Measurements from ENCODE around the gene PACS2. TPM values are rescaled to one million over a fixed set of nuclear protein-coding genes. Genes with fewer than 3 reads are reported as not detected.

PACS2 gene
- total and polyA plus RNA-seq, 4 donors, result 5.1 to 21.9 (median 9.8) TPM

DNA sequence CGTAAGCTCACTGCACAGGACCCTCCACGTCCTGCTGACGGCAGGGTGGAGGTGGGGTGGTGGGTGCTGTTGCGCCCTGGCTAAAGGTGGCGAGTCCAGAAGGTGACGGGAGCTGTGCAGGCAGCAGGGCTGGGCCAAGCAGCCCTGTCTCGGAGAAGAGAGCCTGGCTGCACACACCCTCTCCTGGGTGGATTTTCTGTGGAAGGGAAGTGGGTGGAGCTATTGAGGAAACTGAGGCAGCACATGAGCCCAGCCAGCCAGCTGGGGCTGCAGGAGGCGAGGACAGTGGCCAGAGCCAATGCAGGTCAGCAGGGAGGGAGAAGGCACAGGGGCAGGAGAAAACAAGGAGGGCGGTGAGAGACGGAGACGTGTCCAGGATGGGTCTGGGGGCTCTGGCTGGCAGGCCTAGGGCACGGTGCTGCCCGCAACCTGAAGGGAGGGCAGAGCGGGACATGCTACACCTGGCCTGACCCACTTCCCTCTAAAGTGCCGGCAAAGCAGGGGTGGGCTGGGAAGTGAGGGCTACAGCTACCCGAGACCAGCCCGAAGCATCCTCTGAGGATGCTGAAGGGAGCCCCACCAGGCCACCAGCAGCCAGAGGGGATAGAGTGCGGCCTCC lies 45.7 kb upstream of the PACS2 start:
- Histone ChIP-seq H3K27ac (ENCODE audit: low read depth in 1 of 2, low read length in 2 of 2) (no peak overlapping the region), H3K4me1 (ENCODE audit: control insufficient read depth in 4 of 4, insufficient read depth in 4 of 4, low read length in 3 of 4) (no peaks in the 10 kb centered on the region), H3K4me3 (ENCODE audit: low read depth in 1 of 3, low read length in 3 of 3) (no peak overlapping the region), H3K27me3 (ENCODE audit: control insufficient read depth in 4 of 4, insufficient read depth in 4 of 4, low read length in 3 of 4) (no peaks in the 10 kb centered on the region), H3K9ac (ENCODE audit: low read depth in 1 of 2, low read length in 2 of 2) (no peak overlapping the region), H3K9me3 (ENCODE audit: control insufficient read depth in 4 of 4, low read length in 3 of 4) (no peaks in the 10 kb centered on the region), H3K36me3 (ENCODE audit: control insufficient read depth in 4 of 4, insufficient read depth in 3 of 4, low read depth in 1 of 4, low read length in 3 of 4) (peaks cover 0 to 6% (median 1%) of the 10 kb centered on the region in 4 donors)
- DNase-seq (ENCODE audit: low spot score), result no peak
- TF ChIP-seq RAD21 (IDR thresholded peaks at IDR 0.05) (no peak), HNF4G (IDR thresholded peaks at IDR 0.05) (no peak), NR2F2 (IDR thresholded peaks at IDR 0.05) (no peak), GABPA (IDR thresholded peaks at IDR 0.05 in 1 of 2, conservative IDR thresholded peaks at IDR 0.05 in 1 of 2) (no peak), FOXA1 (IDR thresholded peaks at IDR 0.05) (no peak), TAF1 (conservative IDR thresholded peaks at IDR 0.05) (no peak), JUND (IDR thresholded peaks at IDR 0.05) (no peak)
- TF ChIP-seq, protein P1, sequence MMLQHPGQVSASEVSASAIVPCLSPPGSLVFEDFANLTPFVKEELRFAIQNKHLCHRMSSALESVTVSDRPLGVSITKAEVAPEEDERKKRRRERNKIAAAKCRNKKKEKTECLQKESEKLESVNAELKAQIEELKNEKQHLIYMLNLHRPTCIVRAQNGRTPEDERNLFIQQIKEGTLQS (IDR thresholded peaks at IDR 0.05), result no peak
- TF ChIP-seq, protein P2, sequence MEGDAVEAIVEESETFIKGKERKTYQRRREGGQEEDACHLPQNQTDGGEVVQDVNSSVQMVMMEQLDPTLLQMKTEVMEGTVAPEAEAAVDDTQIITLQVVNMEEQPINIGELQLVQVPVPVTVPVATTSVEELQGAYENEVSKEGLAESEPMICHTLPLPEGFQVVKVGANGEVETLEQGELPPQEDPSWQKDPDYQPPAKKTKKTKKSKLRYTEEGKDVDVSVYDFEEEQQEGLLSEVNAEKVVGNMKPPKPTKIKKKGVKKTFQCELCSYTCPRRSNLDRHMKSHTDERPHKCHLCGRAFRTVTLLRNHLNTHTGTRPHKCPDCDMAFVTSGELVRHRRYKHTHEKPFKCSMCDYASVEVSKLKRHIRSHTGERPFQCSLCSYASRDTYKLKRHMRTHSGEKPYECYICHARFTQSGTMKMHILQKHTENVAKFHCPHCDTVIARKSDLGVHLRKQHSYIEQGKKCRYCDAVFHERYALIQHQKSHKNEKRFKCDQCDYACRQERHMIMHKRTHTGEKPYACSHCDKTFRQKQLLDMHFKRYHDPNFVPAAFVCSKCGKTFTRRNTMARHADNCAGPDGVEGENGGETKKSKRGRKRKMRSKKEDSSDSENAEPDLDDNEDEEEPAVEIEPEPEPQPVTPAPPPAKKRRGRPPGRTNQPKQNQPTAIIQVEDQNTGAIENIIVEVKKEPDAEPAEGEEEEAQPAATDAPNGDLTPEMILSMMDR (IDR thresholded peaks at IDR 0.05; ENCODE audit: low read depth, low read length, missing input control), result no peak
- TF ChIP-seq, protein P3, sequence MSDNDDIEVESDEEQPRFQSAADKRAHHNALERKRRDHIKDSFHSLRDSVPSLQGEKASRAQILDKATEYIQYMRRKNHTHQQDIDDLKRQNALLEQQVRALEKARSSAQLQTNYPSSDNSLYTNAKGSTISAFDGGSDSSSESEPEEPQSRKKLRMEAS (IDR thresholded peaks at IDR 0.05), result no peak
- TF ChIP-seq, protein P4, sequence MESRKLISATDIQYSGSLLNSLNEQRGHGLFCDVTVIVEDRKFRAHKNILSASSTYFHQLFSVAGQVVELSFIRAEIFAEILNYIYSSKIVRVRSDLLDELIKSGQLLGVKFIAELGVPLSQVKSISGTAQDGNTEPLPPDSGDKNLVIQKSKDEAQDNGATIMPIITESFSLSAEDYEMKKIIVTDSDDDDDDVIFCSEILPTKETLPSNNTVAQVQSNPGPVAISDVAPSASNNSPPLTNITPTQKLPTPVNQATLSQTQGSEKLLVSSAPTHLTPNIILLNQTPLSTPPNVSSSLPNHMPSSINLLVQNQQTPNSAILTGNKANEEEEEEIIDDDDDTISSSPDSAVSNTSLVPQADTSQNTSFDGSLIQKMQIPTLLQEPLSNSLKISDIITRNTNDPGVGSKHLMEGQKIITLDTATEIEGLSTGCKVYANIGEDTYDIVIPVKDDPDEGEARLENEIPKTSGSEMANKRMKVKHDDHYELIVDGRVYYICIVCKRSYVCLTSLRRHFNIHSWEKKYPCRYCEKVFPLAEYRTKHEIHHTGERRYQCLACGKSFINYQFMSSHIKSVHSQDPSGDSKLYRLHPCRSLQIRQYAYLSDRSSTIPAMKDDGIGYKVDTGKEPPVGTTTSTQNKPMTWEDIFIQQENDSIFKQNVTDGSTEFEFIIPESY (IDR thresholded peaks at IDR 0.05), result no peak
- 93% methylated on average over 18 of the region's 18 CpGs for WGBS

DNA sequence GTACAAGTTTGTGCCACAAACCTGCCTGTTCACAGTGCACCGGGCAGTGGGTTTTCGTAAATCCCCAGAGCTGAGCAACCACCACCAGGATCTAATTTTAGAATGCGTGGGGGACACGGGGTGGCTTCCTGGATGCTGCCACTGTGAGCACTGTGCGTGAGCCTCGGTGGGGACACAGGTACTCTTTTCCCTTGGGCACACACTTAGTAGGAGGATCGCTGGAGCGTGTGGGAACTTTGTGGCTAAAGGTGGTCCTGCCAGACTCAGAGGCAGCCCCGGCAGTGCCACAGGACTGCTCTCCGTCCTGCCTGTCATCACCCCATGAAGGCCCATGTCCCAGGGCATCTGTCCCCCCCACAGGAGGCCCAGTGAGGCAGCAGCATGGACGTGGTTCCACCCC lies 45.1 kb upstream of the PACS2 start:
- no peak overlapping the region for H3K9ac ChIP-seq (ENCODE audit: low read depth in 1 of 2, low read length in 2 of 2)
- DNase-seq (ENCODE audit: low spot score), result no peak
- no peaks in the 10 kb centered on the region for H3K27me3 ChIP-seq (ENCODE audit: control insufficient read depth in 4 of 4, insufficient read depth in 4 of 4, low read length in 3 of 4)
- peaks cover 0 to 6% (median 1%) of the 10 kb centered on the region in 4 donors for H3K36me3 ChIP-seq (ENCODE audit: control insufficient read depth in 4 of 4, insufficient read depth in 3 of 4, low read depth in 1 of 4, low read length in 3 of 4)
- WGBS, result 93% methylated on average over 11 of the region's 11 CpGs
- H3K4me1 ChIP-seq (ENCODE audit: control insufficient read depth in 4 of 4, insufficient read depth in 4 of 4, low read length in 3 of 4), result peaks cover 0 to 2% (median under 1%) of the 10 kb centered on the region in 4 donors
- no peak for TF ChIP-seq GABPA (IDR thresholded peaks at IDR 0.05 in 1 of 2, conservative IDR thresholded peaks at IDR 0.05 in 1 of 2)
- no peak for TF ChIP-seq FOXA2 (IDR thresholded peaks at IDR 0.05)
- TF ChIP-seq, protein P4 (IDR thresholded peaks at IDR 0.05), result no peak
- TF ChIP-seq, protein P3 (IDR thresholded peaks at IDR 0.05), result no peak
- TF ChIP-seq TAF1 (conservative IDR thresholded peaks at IDR 0.05), result no peak
- no peak for TF ChIP-seq SP1 (IDR thresholded peaks at IDR 0.05)
- no peak for TF ChIP-seq JUND (IDR thresholded peaks at IDR 0.05)
- TF ChIP-seq RXRA (IDR thresholded peaks at IDR 0.05), result no peak
- TF ChIP-seq, protein P5, sequence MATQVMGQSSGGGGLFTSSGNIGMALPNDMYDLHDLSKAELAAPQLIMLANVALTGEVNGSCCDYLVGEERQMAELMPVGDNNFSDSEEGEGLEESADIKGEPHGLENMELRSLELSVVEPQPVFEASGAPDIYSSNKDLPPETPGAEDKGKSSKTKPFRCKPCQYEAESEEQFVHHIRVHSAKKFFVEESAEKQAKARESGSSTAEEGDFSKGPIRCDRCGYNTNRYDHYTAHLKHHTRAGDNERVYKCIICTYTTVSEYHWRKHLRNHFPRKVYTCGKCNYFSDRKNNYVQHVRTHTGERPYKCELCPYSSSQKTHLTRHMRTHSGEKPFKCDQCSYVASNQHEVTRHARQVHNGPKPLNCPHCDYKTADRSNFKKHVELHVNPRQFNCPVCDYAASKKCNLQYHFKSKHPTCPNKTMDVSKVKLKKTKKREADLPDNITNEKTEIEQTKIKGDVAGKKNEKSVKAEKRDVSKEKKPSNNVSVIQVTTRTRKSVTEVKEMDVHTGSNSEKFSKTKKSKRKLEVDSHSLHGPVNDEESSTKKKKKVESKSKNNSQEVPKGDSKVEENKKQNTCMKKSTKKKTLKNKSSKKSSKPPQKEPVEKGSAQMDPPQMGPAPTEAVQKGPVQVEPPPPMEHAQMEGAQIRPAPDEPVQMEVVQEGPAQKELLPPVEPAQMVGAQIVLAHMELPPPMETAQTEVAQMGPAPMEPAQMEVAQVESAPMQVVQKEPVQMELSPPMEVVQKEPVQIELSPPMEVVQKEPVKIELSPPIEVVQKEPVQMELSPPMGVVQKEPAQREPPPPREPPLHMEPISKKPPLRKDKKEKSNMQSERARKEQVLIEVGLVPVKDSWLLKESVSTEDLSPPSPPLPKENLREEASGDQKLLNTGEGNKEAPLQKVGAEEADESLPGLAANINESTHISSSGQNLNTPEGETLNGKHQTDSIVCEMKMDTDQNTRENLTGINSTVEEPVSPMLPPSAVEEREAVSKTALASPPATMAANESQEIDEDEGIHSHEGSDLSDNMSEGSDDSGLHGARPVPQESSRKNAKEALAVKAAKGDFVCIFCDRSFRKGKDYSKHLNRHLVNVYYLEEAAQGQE (IDR thresholded peaks at IDR 0.05), result no peak
- TF ChIP-seq EGR1 (IDR thresholded peaks at IDR 0.05; ENCODE audit: low read depth in 2 of 2), result no peak
- TF ChIP-seq, protein P1 (IDR thresholded peaks at IDR 0.05), result no peak
- TF ChIP-seq HNF4G (IDR thresholded peaks at IDR 0.05), result no peak
- no peak for TF ChIP-seq YY1 (IDR thresholded peaks at IDR 0.05)
- TF ChIP-seq, protein P2 (IDR thresholded peaks at IDR 0.05; ENCODE audit: low read depth, low read length, missing input control), result no peak
- no peak overlapping the region for H3K4me3 ChIP-seq (ENCODE audit: low read depth in 1 of 3, low read length in 3 of 3)
- no peaks in the 10 kb centered on the region for H3K9me3 ChIP-seq (ENCODE audit: control insufficient read depth in 4 of 4, low read length in 3 of 4)
- no peak overlapping the region for H3K27ac ChIP-seq (ENCODE audit: low read depth in 1 of 2, low read length in 2 of 2)
